NCI-H1694 treated with DMSO at 0.1 percent for 48 hours (cell line): ENCODE results near the gene LMAN1L.

Experiments used
- DNase-seq: peaks from one replicate; lab custom pipeline; 2025; lab: John Stamatoyannopoulos, UW

The LMAN1L gene

DNA sequence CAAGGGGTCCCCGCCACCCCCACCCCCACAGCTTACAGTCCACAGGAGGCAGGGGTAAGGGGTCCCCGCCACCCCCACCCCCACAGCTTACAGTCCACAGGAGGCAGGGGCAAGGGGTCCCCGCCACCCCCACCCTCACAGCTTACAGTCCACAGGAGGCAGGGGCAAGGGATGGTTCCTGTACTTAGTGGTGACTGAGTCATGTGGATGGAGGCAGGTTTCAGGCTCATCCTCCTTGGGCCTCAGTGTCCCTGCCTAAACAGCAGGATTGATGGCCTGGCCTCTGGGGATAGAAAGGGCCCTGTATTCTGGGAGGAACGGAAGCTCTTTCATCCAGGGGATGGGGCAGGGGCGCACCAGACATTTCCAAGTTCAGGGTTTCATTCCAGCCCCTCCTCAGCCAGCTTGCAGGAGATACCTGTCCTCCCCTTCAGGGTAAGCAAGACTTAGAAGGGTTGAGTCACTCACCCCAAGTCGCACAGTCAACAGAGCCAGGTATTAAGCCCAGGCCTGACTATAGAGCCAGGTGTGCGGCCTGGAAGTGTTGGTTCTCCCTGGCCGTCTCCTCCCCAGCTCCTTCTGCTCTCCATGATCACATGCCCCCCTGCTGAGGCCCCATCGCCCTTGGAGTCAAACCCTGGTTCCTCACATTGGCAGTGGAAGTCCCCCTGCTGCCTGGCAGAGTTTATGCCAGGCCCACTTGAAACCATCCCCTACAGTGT lies 18.2 kb upstream of the LMAN1L start:
- no peak for DNase-seq

DNA sequence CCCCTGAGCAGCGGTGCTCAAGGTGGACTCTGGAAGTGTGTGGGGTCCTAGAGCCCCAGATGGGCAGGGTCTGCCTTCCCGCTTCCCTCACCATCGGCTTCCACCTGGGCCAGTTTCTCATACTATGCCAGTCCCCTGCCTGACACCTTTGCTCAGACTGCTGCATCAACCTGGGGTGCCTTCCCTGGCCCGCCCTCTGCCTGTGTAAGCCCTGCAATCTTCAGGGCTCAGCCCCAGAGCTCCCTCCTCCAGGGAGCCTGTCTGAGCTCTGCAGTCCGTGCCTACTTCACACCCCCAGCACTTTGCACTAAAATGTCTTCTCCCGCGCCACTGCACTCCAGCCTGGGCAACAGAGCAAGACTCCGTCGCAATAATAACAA lies 17.7 kb upstream of the LMAN1L start:
- no peak for DNase-seq

DNA sequence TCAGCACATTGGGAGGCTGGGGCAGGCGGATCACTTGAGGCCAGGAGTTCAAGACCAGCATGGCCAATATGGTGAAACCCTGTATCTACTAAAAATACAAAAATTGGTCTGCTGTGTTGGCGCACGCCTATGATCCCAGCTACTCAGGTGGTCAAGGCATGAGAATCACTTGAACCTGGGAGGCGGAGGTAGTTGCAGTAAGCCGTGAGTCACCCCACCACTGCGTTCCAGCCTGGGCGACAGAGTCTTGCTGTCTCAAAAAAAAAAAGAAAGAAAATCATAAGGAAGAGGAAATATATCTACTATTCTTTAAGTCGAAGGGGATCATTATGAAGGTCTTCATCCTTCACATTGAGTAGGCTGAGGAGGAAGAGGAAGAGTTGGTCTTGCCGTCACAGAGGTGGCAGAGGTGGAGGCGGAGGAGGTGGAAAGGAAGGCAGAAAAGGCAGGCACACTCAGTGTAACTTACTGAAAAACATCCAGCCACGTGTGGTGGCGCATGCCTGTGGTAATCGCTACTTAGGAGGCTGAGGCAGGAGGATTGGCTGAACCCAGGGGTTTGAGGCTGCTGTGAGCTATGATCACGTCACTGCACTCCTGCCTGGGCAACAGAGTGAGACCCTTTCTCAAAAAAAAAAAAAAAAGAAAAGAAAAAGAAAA lies 16.5 kb upstream of the LMAN1L start:
- DNase-seq: no peak

DNA sequence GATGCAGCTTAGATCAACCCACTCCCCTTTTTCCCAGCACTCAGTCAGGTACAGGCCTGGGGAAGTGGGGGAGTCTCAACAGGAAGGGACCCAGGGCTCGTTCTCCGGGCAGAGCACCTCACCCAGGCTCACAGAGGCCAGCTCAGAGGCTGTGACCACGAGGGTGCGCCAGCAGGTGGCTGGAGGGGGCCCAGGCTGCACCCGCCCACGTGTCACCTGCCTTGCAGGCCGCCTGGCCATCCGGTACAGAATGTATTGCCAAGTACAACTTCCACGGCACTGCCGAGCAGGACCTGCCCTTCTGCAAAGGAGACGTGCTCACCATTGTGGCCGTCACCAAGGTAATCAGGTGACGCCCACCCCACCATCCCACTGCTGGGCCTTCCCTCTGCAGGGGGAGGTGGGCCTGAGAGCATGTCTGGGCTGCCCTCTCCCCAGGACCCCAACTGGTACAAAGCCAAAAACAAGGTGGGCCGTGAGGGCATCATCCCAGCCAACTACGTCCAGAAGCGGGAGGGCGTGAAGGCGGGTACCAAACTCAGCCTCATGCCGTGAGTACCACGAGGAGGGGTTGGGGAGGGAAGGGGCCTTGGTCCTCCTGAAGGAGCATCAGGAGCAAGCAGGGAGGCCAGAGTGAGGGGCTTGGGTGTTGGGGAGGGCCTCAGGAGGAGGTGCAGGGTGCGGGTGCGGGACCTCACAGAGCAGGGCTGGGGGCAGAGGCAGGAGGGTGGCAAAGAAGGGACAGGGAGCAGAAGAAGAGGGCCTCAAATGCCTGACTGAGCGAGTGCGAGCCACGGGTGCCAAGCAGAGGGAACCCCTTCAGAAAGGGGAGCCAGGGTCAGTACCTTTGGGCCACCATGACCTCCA lies 14.0 kb upstream of the LMAN1L start:
- no peak for DNase-seq

DNA sequence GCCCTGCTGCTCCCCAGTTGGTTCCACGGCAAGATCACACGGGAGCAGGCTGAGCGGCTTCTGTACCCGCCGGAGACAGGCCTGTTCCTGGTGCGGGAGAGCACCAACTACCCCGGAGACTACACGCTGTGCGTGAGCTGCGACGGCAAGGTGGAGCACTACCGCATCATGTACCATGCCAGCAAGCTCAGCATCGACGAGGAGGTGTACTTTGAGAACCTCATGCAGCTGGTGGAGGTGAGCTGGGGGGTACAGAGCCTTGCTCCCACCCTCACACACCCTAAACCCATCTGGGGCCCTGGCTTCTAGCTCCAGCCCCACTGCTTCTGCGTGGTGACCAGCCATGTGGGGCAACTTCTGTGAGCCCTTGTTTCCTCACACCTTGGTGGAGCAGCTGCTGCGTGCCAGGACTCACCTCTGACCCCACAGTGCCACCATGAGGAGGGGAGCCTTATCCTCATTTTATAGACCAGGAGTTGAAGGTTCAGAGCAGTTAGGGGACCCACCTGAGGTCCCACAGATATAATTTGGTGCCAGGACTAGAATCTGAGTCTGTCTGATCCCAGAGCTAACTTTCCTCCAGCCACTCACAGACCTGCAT lies 13.3 kb upstream of the LMAN1L start:
- no peak for DNase-seq

DNA sequence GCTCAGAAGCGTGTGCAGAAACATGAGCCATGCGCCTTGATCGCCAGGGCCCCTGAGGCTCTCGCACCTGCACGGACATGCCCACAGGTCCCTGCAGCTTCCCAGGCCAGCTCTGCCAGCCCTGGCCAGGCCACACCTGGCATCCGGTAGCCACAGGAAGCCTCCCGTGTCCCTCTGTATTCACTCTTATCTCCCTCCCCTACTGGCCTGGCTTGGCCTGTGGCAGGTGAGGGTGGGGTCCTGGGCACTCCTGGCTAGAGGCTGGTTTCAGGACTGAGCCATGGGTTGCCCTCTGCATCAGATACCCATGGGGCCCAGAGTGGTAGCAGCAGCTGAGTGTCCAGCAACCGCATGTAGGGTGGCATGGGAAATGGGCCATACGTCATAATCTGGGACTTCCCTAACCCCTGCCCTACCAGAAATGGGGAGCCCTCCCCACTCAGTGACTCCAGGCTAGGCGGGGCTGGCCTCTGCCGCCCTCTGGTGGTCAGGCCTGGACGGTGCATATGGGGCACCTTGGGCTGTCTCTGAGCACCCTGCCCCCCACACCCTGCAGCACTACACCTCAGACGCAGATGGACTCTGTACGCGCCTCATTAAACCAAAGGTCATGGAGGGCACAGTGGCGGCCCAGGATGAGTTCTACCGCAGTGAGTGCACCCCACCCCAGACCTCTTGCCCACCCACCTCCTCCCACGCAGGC lies 12.6 kb upstream of the LMAN1L start:
- no peak for DNase-seq

DNA sequence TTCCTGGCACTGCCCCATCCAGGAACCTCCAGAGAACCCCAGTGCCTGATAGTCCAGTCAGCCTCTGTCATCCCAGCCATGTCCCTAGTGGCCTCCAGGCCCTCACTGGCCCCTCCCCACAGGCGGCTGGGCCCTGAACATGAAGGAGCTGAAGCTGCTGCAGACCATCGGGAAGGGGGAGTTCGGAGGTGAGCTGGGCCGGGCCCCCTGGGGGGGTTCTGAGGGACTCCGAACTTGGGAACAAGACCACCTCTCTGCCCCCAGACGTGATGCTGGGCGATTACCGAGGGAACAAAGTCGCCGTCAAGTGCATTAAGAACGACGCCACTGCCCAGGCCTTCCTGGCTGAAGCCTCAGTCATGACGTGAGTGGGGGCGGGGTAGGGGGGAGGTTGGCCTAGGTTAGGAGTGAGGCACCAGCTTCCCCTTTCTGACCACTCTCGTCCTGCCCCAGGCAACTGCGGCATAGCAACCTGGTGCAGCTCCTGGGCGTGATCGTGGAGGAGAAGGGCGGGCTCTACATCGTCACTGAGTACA lies 12.0 kb upstream of the LMAN1L start:
- DNase-seq: no peak

DNA sequence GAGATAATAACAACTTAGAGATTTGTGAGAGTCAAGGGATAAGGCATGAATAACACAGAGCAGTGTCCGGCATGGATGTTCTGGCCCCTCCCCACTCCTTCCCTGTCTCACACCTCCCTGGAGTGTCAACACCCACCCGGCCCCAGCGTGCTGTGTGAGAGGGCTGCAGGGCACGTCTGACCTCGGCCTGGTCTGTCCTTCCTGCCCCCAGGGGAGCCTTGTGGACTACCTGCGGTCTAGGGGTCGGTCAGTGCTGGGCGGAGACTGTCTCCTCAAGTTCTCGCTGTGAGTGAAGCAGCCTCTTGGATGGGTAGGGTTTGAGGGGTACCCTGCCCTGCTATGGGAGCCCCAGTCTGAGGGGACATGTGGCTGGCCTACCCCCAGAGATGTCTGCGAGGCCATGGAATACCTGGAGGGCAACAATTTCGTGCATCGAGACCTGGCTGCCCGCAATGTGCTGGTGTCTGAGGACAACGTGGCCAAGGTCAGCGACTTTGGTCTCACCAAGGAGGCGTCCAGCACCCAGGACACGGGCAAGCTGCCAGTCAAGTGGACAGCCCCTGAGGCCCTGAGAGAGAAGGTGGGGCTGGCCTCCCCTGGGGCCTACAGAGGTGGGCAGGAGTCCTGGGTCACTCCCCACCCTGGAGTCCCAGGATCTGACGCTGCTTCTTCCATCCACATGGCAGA lies 11.2 kb upstream of the LMAN1L start:
- DNase-seq: no peak

DNA sequence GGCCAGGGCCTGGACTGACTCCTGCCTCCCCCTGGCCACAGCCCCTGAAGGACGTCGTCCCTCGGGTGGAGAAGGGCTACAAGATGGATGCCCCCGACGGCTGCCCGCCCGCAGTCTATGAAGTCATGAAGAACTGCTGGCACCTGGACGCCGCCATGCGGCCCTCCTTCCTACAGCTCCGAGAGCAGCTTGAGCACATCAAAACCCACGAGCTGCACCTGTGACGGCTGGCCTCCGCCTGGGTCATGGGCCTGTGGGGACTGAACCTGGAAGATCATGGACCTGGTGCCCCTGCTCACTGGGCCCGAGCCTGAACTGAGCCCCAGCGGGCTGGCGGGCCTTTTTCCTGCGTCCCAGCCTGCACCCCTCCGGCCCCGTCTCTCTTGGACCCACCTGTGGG lies 10.3 kb upstream of the LMAN1L start:
- no peak for DNase-seq

DNA sequence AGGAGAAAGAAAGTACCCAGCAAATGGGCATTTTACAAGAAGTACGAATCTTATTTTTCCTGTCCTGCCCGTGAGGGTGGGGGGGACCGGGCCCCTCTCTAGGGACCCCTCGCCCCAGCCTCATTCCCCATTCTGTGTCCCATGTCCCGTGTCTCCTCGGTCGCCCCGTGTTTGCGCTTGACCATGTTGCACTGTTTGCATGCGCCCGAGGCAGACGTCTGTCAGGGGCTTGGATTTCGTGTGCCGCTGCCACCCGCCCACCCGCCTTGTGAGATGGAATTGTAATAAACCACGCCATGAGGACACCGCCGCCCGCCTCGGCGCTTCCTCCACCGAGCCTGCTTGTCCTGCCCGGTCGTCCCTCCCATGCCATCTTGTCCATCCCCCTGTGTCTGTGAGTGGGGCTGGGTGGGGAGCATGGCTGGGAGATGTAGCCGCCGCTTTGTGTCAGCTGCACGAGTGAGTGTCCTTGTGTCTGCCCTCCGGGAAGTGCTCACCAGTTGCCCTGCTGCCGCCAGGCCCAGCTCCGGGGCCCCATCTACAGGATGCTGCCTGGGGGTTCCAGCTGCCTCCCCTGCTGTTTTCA lies 9.7 kb upstream of the LMAN1L start:
- DNase-seq: no peak

DNA sequence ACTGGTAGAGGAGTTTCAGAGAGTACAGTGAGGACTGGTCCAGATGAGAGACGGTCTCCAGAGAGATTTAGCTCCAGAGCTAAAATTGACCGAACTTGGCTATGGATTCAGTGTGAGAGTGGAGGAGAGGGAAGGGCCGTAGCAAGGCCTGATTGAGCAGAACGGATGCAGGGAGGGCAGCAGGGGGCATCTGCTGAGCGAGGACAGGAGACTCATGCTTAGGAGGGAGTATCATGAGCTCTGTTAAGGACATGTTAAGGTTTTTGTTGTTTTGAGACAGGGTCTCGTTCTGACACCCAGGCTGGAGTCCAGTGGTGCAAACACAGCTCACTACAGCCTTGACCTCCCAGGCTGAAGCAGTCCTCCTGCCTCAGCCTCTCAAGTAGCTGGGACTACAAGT lies 7.7 kb upstream of the LMAN1L start:
- DNase-seq: no peak

DNA sequence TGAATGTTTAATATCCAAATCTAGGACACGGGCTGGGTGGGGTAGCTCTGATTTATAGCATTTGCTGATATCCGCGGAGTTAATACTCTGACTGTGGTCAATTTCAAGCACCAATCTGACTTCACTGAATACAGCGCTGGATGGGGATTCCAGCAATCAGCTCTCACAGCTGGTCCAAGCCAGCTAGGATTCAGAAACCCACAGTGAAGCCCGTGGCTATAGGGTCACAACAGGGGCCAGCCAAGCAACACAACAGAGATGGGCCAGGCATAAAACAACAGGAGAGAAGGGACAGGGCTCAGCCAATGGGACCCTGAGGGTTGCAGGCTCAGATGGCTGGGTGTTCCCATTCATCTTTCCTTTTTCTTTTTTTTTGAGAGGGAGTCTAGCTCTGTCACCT lies 5.4 kb upstream of the LMAN1L start:
- DNase-seq: no peak

DNA sequence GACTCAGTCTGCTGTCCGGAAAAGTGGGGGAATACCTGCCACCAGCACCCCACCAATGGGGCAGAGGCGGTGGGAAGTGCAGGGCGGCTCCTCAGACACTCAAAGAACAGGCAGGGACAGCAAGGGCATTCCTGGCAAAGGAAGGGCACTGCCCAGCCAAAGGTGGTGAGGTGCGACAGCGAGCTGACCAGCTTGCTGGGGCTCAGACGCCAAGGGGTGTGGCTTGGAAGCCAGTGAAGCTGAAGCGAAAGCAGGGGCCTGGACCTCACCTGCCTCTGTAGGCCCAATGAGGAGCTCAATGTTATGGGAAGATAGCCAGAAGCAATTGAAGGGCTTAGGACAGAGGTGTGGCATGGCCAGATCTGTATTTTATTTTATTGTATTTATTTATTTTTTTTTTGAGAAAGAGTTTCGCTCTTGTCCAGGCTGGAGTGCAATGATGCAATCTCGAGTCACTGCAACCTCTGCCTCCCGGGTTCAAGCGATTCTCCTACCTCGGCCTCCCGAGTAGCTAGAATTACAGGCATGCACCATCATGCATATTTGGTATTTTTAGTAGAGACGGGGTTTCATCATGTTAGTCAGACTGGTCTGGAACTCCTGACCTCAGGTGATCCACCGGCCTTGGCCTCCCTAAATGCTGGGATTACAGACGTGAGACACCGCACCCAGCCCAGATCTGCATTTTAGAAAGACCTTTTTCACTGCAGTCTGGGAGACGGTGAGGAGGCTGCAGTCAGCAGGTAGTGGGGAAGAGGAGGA lies 4.4 kb upstream of the LMAN1L start:
- no peak for DNase-seq

DNA sequence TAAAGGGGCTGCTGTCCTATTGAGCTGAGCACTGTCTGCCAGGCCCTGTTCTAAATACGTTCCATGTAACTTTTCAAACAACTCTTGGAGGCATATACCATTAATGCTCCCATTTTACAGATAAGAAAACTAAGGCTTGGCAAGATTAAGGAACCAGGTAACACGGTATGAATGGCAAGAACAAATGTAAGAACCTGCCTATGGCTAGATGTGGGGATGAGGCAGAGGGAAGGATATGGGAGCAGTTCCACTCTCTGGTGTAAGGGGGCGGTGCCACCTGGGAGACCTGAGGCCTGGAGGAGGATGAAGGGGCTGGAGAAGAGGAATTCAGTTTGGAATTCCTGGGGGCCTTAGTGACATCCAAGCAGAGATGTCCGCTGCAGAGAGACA lies 3.8 kb upstream of the LMAN1L start:
- DNase-seq: no peak

DNA sequence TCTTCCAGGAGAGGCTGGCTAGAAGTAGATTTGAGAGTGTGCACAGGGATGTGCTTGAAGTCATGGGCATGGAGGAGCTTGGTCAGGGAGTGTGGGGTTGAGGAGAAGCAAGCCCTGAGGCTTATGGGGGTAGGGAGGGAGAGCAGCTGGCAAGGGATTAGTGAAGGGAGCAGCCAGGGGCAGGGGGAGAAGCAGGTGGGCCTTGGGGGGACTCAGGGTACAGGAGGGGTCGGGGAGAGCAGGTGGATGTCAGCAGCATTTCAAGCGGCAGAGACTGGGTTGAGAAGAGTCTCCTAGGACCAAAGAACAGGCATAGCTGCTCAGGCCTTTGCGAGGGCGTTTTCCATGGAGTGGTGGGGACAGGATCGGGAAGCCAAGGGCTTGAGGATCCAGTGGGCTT lies 3.4 kb upstream of the LMAN1L start:
- no peak for DNase-seq

DNA sequence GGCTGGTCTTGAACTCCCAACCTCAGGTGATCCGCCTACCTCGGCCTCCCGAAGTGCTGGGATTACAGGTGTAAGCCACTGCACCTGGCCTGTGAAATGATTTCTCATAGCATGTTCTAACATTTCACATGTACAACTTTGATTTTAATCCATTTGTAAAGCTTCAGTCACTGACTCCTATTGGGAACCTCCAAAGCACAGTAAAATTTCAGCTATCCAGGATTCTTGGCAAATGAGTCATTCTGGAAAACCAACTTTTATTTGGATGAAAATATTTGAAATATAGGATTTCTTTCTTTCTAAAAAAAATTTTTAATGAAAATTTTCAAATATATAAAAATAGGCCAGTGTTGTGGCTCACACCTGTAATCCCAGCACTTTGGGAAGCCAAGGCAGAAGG lies 2.7 kb upstream of the LMAN1L start:
- no peak for DNase-seq

DNA sequence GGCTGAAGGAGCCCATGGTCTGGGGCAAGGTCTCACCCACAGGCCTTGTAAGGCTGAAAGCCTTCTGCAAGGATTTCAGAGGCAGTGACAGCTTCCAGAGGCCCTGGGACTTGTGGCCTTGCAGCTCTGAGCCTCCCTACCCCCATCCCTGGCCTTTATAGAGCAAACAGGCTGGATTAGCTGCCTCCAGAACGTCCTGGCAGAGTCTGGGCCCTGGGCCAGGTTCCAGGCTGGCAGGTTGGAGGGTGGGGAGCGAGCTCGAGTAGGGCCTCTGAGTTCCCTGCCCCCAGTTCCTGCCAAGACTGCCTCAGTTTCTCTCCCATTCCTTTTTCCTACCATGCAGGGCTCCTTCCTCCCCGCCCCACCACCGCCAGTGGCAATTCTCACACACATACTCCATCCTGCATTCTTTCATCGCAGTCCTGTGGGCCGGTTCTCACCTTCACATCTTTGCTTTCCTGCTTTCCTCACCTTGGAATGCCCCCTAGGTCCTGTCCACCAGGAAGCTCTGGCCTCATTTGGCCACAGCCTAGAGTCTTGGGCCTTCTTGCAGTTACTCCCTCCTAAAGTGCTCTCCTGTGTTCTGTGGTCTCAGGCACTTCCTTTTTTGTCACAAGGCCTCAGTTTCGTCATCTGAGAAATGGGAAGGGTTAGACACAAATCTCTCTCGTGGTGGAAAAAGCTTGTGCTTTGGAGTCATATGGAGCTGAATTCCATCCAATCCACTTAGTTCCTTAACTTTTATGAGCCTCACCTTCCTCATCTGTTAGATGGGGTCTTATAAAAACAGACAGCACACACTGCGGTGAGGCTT lies 2.7 kb downstream of the LMAN1L start:
- peak; percentile 50 for DNase-seq

DNA sequence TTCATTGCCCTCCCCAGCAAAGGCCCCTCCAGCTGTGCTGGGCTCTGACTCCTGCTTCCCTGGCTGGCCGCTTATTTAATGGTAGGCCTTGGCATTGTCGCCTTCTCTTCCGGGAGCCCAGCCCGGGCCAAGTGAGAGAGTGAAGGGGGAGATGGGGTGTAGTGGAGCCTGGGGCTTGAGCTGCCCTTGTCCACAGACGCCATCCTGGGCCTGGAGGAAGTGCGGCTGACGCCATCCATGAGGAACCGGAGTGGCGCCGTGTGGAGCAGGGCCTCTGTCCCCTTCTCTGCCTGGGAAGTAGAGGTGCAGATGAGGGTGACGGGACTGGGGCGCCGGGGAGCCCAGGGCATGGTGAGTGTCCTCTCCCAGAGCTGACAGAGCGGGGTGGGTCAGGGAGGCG lies 3.3 kb downstream of the LMAN1L start:
- DNase-seq: no peak
